ENCODE results near the gene BRD3. TPM values are rescaled to one million over a fixed set of nuclear protein-coding genes. Genes with fewer than 3 reads are reported as not detected.

The BRD3 gene
- total RNA-seq, 1 experiment from 2014 or later: 108 TPM

GRCh38 chr9:134050726-134051125, 17.1 kb downstream of the BRD3 start (continued):
- TF ChIP-seq, protein P1, sequence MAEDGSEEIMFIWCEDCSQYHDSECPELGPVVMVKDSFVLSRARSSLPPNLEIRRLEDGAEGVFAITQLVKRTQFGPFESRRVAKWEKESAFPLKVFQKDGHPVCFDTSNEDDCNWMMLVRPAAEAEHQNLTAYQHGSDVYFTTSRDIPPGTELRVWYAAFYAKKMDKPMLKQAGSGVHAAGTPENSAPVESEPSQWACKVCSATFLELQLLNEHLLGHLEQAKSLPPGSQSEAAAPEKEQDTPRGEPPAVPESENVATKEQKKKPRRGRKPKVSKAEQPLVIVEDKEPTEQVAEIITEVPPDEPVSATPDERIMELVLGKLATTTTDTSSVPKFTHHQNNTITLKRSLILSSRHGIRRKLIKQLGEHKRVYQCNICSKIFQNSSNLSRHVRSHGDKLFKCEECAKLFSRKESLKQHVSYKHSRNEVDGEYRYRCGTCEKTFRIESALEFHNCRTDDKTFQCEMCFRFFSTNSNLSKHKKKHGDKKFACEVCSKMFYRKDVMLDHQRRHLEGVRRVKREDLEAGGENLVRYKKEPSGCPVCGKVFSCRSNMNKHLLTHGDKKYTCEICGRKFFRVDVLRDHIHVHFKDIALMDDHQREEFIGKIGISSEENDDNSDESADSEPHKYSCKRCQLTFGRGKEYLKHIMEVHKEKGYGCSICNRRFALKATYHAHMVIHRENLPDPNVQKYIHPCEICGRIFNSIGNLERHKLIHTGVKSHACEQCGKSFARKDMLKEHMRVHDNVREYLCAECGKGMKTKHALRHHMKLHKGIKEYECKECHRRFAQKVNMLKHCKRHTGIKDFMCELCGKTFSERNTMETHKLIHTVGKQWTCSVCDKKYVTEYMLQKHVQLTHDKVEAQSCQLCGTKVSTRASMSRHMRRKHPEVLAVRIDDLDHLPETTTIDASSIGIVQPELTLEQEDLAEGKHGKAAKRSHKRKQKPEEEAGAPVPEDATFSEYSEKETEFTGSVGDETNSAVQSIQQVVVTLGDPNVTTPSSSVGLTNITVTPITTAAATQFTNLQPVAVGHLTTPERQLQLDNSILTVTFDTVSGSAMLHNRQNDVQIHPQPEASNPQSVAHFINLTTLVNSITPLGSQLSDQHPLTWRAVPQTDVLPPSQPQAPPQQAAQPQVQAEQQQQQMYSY (CRISPR knock-in tag; IDR thresholded peaks at IDR 0.05): no peak
- no peak for TF ChIP-seq CREB1 (CRISPR knock-in tag; IDR thresholded peaks at IDR 0.05)
- no peak for TF ChIP-seq CREM (CRISPR knock-in tag; IDR thresholded peaks at IDR 0.05)
- TF ChIP-seq, protein P2, sequence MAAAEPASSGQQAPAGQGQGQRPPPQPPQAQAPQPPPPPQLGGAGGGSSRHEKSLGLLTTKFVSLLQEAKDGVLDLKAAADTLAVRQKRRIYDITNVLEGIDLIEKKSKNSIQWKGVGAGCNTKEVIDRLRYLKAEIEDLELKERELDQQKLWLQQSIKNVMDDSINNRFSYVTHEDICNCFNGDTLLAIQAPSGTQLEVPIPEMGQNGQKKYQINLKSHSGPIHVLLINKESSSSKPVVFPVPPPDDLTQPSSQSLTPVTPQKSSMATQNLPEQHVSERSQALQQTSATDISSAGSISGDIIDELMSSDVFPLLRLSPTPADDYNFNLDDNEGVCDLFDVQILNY (CRISPR knock-in tag; IDR thresholded peaks at IDR 0.05): no peak
- no peak for TF ChIP-seq AR (CRISPR knock-in tag; IDR thresholded peaks at IDR 0.05)
- TF ChIP-seq NFATC4 (CRISPR knock-in tag; IDR thresholded peaks at IDR 0.05): no peak

- ATAC-seq (no peak), DNase-seq (ENCODE audit: low spot score) (no peak)
- peaks cover 38% of the 10 kb centered on the region for H3K36me3 Mint-ChIP-seq
- H3K9me3 Mint-ChIP-seq: no peaks in the 10 kb centered on the region
- H3K27me3 Mint-ChIP-seq (ENCODE audit: low read depth): no peaks in the 10 kb centered on the region
- no peak overlapping the region for H3K27ac Mint-ChIP-seq
- no peak overlapping the region for H3K4me3 Mint-ChIP-seq
- ChIA-PET CTCF (no interaction called here), POLR2A (no interaction called here)
- no peaks in the 10 kb centered on the region for H3K4me1 Mint-ChIP-seq
- TF ChIP-seq GTF2I (CRISPR knock-in tag; conservative IDR thresholded peaks at IDR 0.05) (no peak), ZNF138 (CRISPR knock-in tag; conservative IDR thresholded peaks at IDR 0.05) (no peak), ATF6 (CRISPR knock-in tag; IDR thresholded peaks at IDR 0.05) (no peak), RELA (CRISPR knock-in tag; IDR thresholded peaks at IDR 0.05; ENCODE audit: borderline replicate concordance) (no peak), FOXP4 (CRISPR knock-in tag; IDR thresholded peaks at IDR 0.05) (no peak), IRF2 (CRISPR knock-in tag; IDR thresholded peaks at IDR 0.05; ENCODE audit: borderline replicate concordance, low read depth) (no peak), ZNF232 (CRISPR knock-in tag; IDR thresholded peaks at IDR 0.05) (no peak), IRF1 (CRISPR knock-in tag; IDR thresholded peaks at IDR 0.05) (no peak), AR (CRISPR knock-in tag; IDR thresholded peaks at IDR 0.05) (no peak)
- TF ChIP-seq, protein P3, sequence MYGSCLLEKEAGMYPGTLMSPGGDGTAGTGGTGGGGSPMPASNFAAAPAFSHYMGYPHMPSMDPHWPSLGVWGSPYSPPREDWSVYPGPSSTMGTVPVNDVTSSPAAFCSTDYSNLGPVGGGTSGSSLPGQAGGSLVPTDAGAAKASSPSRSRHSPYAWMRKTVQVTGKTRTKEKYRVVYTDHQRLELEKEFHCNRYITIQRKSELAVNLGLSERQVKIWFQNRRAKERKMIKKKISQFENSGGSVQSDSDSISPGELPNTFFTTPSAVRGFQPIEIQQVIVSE (CRISPR knock-in tag; IDR thresholded peaks at IDR 0.05; ENCODE audit: borderline replicate concordance): no peak
Observed at GRCh38 chr9:134049772-134050588, 17.8 kb downstream of the BRD3 start.
